GM19395 (cell line): ENCODE measurements around the gene C10orf90.

Experiments
- ATAC-seq: cut with Tn5 transposase; IDR thresholded peaks from one replicate; pipeline ENCODE4 v1.9.1; 2021; ENCODE audit warnings: mild to moderate bottlenecking, moderate library complexity; ENCODE audit not compliant: unreplicated experiment

The C10orf90 gene

GRCh38 chr10:126637501-126637900 is 33.0 kb downstream of the C10orf90 start:
- no peak for ATAC-seq

GRCh38 chr10:126634911-126635310 is 35.6 kb downstream of the C10orf90 start:
- ATAC-seq = no peak

GRCh38 chr10:126634347-126634746 is 36.1 kb downstream of the C10orf90 start:
- no peak for ATAC-seq

GRCh38 chr10:126632705-126633104 is 37.8 kb downstream of the C10orf90 start:
- no peak for ATAC-seq

GRCh38 chr10:126629925-126630624 is 40.4 kb downstream of the C10orf90 start:
- ATAC-seq = no peak

GRCh38 chr10:126628746-126629145 is 41.7 kb downstream of the C10orf90 start:
- ATAC-seq = no peak

GRCh38 chr10:126621846-126622245 is 48.6 kb downstream of the C10orf90 start:
- no peak for ATAC-seq

GRCh38 chr10:126618466-126618865 is 52.0 kb downstream of the C10orf90 start:
- no peak for ATAC-seq

- no peak for ATAC-seq
Measured at GRCh38 chr10:126617733-126618132, 52.8 kb downstream of the C10orf90 start.

- ATAC-seq = no peak
Measured at GRCh38 chr10:126617208-126617607, 53.3 kb downstream of the C10orf90 start.

- no peak for ATAC-seq
Measured at GRCh38 chr10:126616737-126617136, 53.8 kb downstream of the C10orf90 start.

- no peak for ATAC-seq
Measured at GRCh38 chr10:126611303-126611702, 59.2 kb downstream of the C10orf90 start.

- ATAC-seq = no peak
Measured at GRCh38 chr10:126609566-126609965, 60.9 kb downstream of the C10orf90 start.

- no peak for ATAC-seq
Measured at GRCh38 chr10:126599949-126600682, 70.4 kb downstream of the C10orf90 start.

GRCh38 chr10:126598009-126598408 is 72.5 kb downstream of the C10orf90 start:
- peak; percentile 71 for ATAC-seq

GRCh38 chr10:126597211-126597610 is 73.3 kb downstream of the C10orf90 start:
- ATAC-seq = no peak

GRCh38 chr10:126596472-126597016 is 73.9 kb downstream of the C10orf90 start:
- no peak for ATAC-seq

GRCh38 chr10:126595160-126595559 is 75.3 kb downstream of the C10orf90 start:
- no peak for ATAC-seq

GRCh38 chr10:126593968-126594701 is 76.4 kb downstream of the C10orf90 start:
- no peak for ATAC-seq

GRCh38 chr10:126592901-126593300 is 77.6 kb downstream of the C10orf90 start:
- no peak for ATAC-seq

- ATAC-seq = no peak
Measured at GRCh38 chr10:126588024-126588423, 82.5 kb downstream of the C10orf90 start.
